Sigmoid colon (tissue), 4 donors: ENCODE data around the gene PPFIBP1.

Source experiments
- CTCF ChIP-seq, 4 experiments: fragments of 450-650 bp in 3 of 4; fragments of 200-600 bp in 1 of 4; IDR thresholded peaks; one replicate each; pipeline ENCODE4 v1.5.1; 2016 to 2019; ENCODE audit warnings: antibody characterized with exemption in 4 of 4, mild to moderate bottlenecking in 3 of 4, moderate library complexity in 2 of 4
- POLR2A ChIP-seq, 2 donors: fragments of 450-650 bp; IDR thresholded peaks; one replicate each; pipeline ENCODE4 v1.6.1; 2016; ENCODE audit warnings: antibody characterized with exemption in 2 of 2, mild to moderate bottlenecking in 2 of 2, moderate library complexity in 2 of 2
- POLR2AphosphoS5 ChIP-seq, 4 donors: sonication (generic); formaldehyde crosslinking; IDR thresholded peaks; one replicate each; pipeline ENCODE4 v1.6.1; 2017; ENCODE audit warnings: antibody characterized with exemption in 4 of 4

GRCh38 chr12:27618836-27619235 is 94.8 kb downstream of the PPFIBP1 start:
- no peak for TF ChIP-seq CTCF (IDR thresholded peaks at IDR 0.05)
- TF ChIP-seq POLR2A (IDR thresholded peaks at IDR 0.05), result no peak
- TF ChIP-seq POLR2AphosphoS5 (IDR thresholded peaks at IDR 0.05), result no peak
